Right forelimb (tissue), 1 donor: ENCODE data around the gene TMEM217.

Experiments used
- DNase-seq: peaks from one replicate; pipeline ENCODE4 v3.0.0-alpha.2; 2018

Gene TMEM217

GRCh38 chr6:37243131-37243815, 14.7 kb downstream of the TMEM217 start:
- no peak for DNase-seq

- DNase-seq, result no peak
Measured at GRCh38 chr6:37242429-37243052, 15.4 kb downstream of the TMEM217 start.

- no peak for DNase-seq
Measured at GRCh38 chr6:37241775-37242428, 16.0 kb downstream of the TMEM217 start.

- DNase-seq, result no peak
Measured at GRCh38 chr6:37241131-37241530, 16.8 kb downstream of the TMEM217 start.

- DNase-seq, result peak; percentile 89
Measured at GRCh38 chr6:37239950-37240713, 17.8 kb downstream of the TMEM217 start.

- no peak for DNase-seq
Measured at GRCh38 chr6:37239526-37239925, 18.4 kb downstream of the TMEM217 start.

- DNase-seq, result no peak
Measured at GRCh38 chr6:37238381-37238780, 19.6 kb downstream of the TMEM217 start.

- no peak for DNase-seq
Measured at GRCh38 chr6:37237789-37238188, 20.2 kb downstream of the TMEM217 start.

GRCh38 chr6:37236921-37237320, 21.0 kb downstream of the TMEM217 start:
- DNase-seq, result no peak

GRCh38 chr6:37233541-37233940, 24.4 kb downstream of the TMEM217 start:
- DNase-seq, result no peak

- no peak for DNase-seq
Measured at GRCh38 chr6:37232430-37233017, 25.4 kb downstream of the TMEM217 start.

- no peak for DNase-seq
Measured at GRCh38 chr6:37230104-37230503, 27.8 kb downstream of the TMEM217 start.

GRCh38 chr6:37225350-37226169, 32.4 kb downstream of the TMEM217 start:
- no peak for DNase-seq

GRCh38 chr6:37222992-37223391, 35.0 kb downstream of the TMEM217 start:
- DNase-seq, result no peak

- peak; percentile 85 for DNase-seq
Measured at GRCh38 chr6:37222125-37222967, 35.6 kb downstream of the TMEM217 start.

GRCh38 chr6:37221585-37222124, 36.3 kb downstream of the TMEM217 start:
- DNase-seq, result no peak

- no peak for DNase-seq
Measured at GRCh38 chr6:37218511-37218910, 39.4 kb downstream of the TMEM217 start.

GRCh38 chr6:37218061-37218460, 39.9 kb downstream of the TMEM217 start:
- no peak for DNase-seq

GRCh38 chr6:37212268-37212667, 45.7 kb downstream of the TMEM217 start:
- DNase-seq, result no peak

- peak; percentile 83 for DNase-seq
Measured at GRCh38 chr6:37210313-37210968, 47.5 kb downstream of the TMEM217 start.
